HFFc6 (cell line): ENCODE results near the gene KLLN. TPM values are rescaled to one million over a fixed set of nuclear protein-coding genes. Genes with fewer than 3 reads are reported as not detected.
"Not testable (repeated sequence)": the region's sequence is repeated elsewhere in the genome, so short reads cannot be mapped to it uniquely, and the experiment has no call there.

ENCODE experiments used
- DNase-seq: peaks from one replicate; pipeline ENCODE4 v3.0.0-alpha.2; 2018
- H3K27ac Mint-ChIP-seq: 2 replicates; pipeline ENCODE4 v1.8.0; 2020; ENCODE audit warnings: mild to moderate bottlenecking, mixed read lengths
- H3K27me3 Mint-ChIP-seq: 2 replicates; pipeline ENCODE4 v1.8.0; 2021; ENCODE audit warnings: mild to moderate bottlenecking, moderate library complexity, mixed read lengths; ENCODE audit not compliant: insufficient read depth
- H3K36me3 Mint-ChIP-seq: 2 replicates; pipeline ENCODE4 v1.8.0; 2021; ENCODE audit warnings: low read depth, mixed read lengths
- H3K4me1 Mint-ChIP-seq: 2 replicates; pipeline ENCODE4 v1.8.0; 2020; ENCODE audit warnings: low read depth, mixed read lengths
- H3K4me3 Mint-ChIP-seq: 2 replicates; pipeline ENCODE4 v1.8.0; 2020; ENCODE audit warnings: mild to moderate bottlenecking, moderate library complexity, mixed read lengths
- H3K9me3 Mint-ChIP-seq: 2 replicates; pipeline ENCODE4 v1.8.0; 2020; ENCODE audit warnings: mild to moderate bottlenecking, mixed read lengths
- total RNA-seq, 6 experiments: library from RNA; stranded (reverse); fragmentation: NEBNext Ultra II Directional; extraction: Animal tissue kit (Norgen Biotek cat#: 25700); gene quantifications; 2 replicates in 1 of 6; 3 replicates in 5 of 6; pipeline ENCODE4 v1.2.3, GENCODE V29; 2021
- TF ChIP-seq, protein P1 (sequence below): fragments of 200-600 bp; sonication (generic); IDR thresholded peaks from 2 replicates; pipeline ENCODE4 v1.5.0; 2021; ENCODE audit warnings: antibody characterized with exemption, mild to moderate bottlenecking

The KLLN gene
- total RNA-seq, 6 experiments from 2014 or later, result 0.65 to 0.77 (median 0.73) TPM

DNA sequence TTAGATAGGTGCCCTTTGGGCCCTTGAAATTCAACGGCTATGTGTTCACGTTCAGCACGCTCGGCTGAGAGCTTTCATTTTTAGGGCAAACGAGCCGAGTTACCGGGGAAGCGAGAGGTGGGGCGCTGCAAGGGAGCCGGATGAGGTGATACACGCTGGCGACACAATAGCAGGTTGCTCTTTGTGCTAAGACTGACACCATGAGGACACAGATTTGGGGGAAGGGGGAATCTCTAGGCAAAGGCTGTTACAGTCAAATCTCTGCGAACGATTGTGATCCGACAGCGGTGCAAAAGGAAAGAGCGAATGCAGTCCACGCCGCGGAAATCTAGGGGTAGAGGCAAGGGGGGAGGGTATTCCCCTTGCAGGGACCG lies 667 bp downstream of the KLLN start:
- peak overlapping the region; percentile 98 for H3K27ac Mint-ChIP-seq
- TF ChIP-seq, protein P1, sequence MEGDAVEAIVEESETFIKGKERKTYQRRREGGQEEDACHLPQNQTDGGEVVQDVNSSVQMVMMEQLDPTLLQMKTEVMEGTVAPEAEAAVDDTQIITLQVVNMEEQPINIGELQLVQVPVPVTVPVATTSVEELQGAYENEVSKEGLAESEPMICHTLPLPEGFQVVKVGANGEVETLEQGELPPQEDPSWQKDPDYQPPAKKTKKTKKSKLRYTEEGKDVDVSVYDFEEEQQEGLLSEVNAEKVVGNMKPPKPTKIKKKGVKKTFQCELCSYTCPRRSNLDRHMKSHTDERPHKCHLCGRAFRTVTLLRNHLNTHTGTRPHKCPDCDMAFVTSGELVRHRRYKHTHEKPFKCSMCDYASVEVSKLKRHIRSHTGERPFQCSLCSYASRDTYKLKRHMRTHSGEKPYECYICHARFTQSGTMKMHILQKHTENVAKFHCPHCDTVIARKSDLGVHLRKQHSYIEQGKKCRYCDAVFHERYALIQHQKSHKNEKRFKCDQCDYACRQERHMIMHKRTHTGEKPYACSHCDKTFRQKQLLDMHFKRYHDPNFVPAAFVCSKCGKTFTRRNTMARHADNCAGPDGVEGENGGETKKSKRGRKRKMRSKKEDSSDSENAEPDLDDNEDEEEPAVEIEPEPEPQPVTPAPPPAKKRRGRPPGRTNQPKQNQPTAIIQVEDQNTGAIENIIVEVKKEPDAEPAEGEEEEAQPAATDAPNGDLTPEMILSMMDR, result no peak
- peaks cover 3% of the 10 kb centered on the region; the same call in 1 of the 2 replicates for H3K27me3 Mint-ChIP-seq
- H3K4me1 Mint-ChIP-seq, result peaks cover 28% of the 10 kb centered on the region
- peak; percentile 48 for DNase-seq
- H3K4me3 Mint-ChIP-seq, result peak overlapping the region; percentile 98
- peaks cover 25% of the 10 kb centered on the region for H3K36me3 Mint-ChIP-seq
- no peaks in the 10 kb centered on the region for H3K9me3 Mint-ChIP-seq

DNA sequence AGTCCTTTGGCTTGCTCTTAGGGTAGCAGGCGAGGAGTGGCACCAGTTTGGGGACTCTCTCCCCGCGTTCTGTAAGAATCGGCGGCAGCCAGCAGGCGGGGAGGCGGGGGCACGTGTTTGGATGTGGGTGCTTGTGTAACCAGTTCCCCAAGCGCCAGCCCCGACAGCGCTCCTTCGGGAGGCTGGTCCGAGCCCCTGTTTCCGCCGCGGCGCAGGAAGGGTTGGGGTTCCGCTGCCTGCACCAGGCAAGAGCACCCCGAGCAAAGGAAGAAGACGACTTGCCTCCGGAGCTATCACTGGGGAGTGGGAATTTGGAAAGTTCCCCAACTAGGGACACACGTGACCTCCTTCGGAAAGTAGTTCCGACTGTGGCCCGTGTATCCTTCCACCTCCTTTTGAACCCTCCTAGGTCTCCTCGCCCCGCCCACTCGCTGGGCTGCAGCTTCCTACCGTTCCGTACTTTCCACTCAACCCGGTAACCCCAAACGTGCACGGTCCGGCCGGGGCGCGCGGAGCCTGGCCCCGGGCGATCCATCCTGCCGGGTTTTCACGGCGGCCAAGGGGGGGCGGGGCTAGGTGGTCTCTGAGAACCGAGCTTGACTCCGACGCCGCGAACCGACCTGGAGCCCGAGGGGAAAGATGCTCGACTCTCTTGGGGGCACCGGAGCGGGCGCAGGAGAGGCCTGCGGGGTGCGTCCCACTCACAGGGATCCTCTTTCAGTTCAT lies 1.2 kb downstream of the KLLN start:
- Mint-ChIP-seq H3K4me1 (peaks cover 29% of the 10 kb centered on the region), H3K27me3 (peaks cover 3% of the 10 kb centered on the region; the same call in 1 of the 2 replicates), H3K9me3 (no peaks in the 10 kb centered on the region), H3K4me3 (peak overlapping the region; percentile 98), H3K27ac (peak overlapping the region; percentile 98), H3K36me3 (peaks cover 25% of the 10 kb centered on the region)
- DNase-seq, result peak; percentile 97
- TF ChIP-seq, protein P1, result no peak; the same call in 1 of the 2 replicates

DNA sequence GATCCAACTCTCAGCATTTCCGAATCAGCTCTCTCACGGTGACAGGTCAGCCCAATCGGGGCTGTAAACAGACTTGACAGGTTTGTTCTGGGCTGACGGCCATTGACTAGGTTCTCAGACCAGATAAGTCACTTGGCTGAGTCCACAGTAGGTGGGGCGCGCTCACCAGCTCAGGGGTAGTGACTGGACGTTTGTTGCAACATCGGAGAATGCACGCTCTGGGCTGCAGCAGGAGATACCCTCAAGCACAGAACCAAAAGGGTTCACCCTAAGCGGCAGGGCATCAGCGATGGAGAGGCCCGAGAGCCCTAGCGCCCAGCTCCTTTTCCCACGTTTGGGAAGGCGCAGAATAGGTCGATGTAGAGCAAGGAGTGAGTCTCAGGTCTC lies 1.8 kb downstream of the KLLN start:
- Mint-ChIP-seq H3K36me3 (peaks cover 20% of the 10 kb centered on the region), H3K27me3 (peaks cover 3% of the 10 kb centered on the region; the same call in 1 of the 2 replicates), H3K4me1 (peaks cover 29% of the 10 kb centered on the region), H3K27ac (peak overlapping the region; percentile 98), H3K4me3 (peak overlapping the region; percentile 98), H3K9me3 (no peaks in the 10 kb centered on the region)
- TF ChIP-seq, protein P1, result peak; percentile 50; the same call in 1 of the 2 replicates
- peak; percentile 88 for DNase-seq

DNA sequence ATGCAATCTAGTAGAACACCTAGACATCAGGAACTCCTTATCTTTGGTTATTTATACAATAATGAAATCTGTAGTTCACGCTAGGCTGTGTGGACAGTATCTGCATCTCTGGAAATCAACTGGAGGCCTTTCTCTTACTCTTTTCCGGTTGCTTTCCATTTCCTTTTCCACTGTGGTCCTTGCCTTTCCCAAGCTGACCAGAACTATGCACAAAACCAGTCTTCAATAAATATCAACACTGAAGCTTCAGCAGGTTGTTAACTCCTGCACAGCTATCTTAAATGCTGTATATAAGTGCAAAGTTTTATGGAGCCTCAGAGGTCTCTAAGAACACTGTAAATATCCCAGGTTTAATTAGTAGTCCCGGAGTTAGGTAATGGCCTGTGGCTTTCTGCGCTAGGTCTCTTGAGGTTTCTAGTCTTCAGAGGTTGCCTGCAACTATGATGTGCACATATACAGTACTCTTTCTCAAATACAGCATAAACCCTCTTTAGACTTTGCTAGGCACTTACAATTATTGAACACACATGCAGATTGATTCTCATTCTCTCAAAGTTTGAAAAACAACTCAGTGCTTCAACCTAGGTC lies 2.4 kb downstream of the KLLN start:
- peak overlapping the region; percentile 98 for H3K27ac Mint-ChIP-seq
- DNase-seq, result no peak

DNA sequence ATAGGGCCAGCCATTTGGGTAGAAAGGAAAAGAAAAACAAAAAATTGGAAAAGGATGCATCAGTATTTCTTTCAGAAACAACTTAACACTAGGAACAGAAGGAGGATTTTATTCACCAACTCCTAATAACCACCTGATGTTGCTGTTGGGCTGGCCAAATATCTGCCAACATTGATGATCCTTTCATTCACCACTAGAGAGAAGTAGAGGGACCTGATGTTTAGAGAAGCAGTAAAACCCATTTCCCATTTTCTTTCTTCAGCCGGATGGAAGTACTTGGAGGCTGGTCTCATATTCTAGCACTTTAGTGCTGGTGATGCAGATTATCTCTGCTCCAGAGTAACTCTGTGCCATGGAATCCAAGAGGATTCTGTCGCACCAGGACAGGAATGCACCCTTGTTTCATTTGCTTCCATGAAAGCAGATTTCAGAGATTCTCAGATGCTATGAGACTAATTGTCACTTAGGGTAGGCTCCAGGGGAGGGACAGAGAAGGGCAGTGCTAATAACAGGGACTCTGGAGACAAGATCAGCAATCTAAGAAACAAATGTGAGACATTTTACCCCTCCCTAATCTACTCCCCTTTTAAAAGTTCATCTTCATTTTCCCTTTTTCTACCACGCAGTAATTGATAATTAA lies 3.1 kb downstream of the KLLN start:
- peaks cover 11% of the 10 kb centered on the region for H3K36me3 Mint-ChIP-seq
- DNase-seq, result peak; percentile 73
- H3K4me3 Mint-ChIP-seq, result peak overlapping the region; percentile 37

More for the DNA sequence above, 2.4 kb downstream of the KLLN start:
- Mint-ChIP-seq H3K36me3 (peaks cover 17% of the 10 kb centered on the region), H3K4me3 (peak overlapping the region; percentile 98), H3K4me1 (peaks cover 29% of the 10 kb centered on the region), H3K27me3 (peaks cover 3% of the 10 kb centered on the region; the same call in 1 of the 2 replicates), H3K9me3 (no peaks in the 10 kb centered on the region)
- TF ChIP-seq, protein P1, result no peak

DNA sequence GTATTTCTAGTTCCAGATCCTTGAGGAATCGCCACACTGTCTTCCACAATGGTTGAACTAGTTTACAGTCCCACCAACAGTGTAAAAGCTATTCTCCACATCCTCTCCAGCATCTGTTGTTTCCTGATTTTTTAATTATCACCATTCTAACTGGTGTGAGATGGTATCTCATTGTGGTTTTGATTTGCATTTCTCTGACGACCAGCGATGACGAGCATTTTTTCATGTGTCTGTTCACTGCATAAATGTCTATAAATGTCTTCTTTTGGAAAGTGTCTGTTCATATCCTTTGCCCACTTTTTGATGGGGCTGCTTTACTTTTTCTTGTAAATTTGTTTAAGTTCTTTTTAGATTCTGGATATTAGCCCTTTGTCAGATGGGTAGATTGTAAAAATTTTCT lies 7.7 kb downstream of the KLLN start:
- H3K27ac Mint-ChIP-seq, H3K9me3 Mint-ChIP-seq, H3K27me3 Mint-ChIP-seq, H3K4me3 Mint-ChIP-seq, DNase-seq, H3K36me3 Mint-ChIP-seq: not testable (repeated sequence)
- peaks cover 23% of the 10 kb centered on the region for H3K4me1 Mint-ChIP-seq

More for the DNA sequence above, 3.1 kb downstream of the KLLN start:
- H3K9me3 Mint-ChIP-seq, result peaks cover 4% of the 10 kb centered on the region; the same call in 1 of the 2 replicates
- H3K4me1 Mint-ChIP-seq, result peaks cover 29% of the 10 kb centered on the region
- TF ChIP-seq, protein P1, result peak; percentile 73
- H3K27ac Mint-ChIP-seq, result peak overlapping the region; percentile 20; the same call in 1 of the 2 replicates
- peaks cover 4% of the 10 kb centered on the region for H3K27me3 Mint-ChIP-seq

DNA sequence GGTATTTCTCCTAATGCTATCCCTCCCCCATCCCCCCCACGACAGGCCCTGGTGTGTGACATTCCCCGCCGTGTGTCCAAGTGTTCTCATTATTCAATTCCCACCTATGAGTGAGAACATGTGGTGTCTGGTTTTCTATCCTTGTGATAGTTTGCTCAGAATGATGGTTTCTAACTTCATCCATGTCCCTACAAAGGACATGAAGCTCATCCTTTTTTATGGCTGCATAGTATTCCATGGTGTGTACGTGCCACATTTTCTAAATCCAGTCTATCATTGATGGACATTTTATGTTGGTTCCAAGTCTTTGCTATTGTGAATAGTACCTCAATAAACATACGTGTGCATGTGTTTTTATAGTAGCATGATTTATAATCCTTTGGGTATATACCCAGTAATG lies 8.1 kb downstream of the KLLN start:
- H3K4me3 Mint-ChIP-seq, H3K27ac Mint-ChIP-seq, H3K27me3 Mint-ChIP-seq, H3K9me3 Mint-ChIP-seq, DNase-seq, H3K36me3 Mint-ChIP-seq: not testable (repeated sequence)
- H3K4me1 Mint-ChIP-seq, result peaks cover 19% of the 10 kb centered on the region
